ENCODE data around the gene DCST2.

Gene DCST2

DNA sequence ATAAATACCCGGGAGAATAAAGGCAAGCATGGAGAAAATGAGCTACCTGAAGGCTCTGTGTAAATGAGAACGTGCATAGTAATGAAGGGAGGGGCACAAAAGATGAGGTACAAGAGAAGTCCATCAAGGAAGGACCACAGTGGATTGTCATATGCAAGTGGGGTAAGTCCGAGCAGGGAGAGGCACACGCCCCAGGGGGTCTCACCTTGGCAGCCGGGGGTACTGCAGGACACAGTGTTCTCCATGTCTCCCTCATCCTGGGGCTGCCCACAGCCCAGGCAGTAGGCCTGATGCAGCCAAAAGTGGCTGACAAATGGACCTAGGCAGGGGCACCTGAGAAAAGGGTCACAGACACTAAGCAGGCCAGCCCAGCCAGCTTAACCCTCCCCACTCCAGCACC lies 10.0 kb downstream of the DCST2 start:
- DNase-seq: no peak

DNA sequence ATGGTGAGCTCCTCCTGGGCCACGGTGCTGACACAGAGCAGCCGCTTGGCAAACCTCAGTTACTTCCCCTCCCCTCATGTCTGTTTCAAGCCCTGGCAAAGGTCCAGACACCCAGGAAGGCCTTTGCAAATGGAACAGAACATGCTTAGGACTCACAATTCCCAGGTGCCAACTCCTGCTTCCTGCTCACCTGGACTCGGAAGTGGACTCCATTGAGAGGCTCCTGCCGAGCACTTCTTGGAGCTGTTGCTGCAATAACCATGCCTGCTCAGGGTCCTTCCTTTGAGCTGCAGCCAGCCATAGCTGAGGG lies 10.7 kb downstream of the DCST2 start:
- DNase-seq: no peak

DNA sequence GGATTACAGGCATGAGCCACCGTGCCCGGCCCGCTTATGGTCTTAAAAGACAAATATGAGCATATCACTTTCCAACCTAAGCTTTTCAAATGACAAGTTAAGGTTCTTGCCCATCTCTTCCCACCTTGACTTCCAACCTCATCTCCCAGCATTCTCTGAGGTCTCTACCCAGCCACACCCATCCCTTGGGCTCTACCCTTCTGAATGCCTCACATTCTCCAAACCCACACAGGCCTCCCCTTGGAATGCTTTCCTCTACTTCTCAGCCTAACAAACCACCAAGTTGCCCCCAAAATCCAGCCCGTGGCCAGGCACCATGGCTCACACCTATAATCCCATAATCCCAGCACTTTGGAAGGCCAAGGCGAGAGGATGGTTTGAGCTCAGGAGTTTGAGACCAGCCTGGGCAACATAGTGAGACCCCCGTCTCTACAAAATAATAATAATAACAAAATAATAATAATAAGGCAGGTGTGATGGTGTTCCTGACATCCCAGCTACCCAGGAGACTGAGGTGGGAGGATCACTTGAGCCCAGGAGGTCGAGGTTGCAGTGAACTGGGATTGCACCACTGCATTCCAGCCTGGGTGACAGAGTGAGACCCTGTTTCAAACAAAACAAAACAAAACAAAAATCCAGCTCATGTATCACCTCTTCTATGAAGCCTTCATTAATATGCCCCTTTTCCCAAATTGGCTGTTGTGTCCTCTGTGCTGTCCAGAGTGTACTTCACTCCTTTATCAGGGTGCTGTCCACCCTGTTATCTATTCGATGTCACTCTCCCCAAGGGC lies 11.2 kb downstream of the DCST2 start:
- no peak for DNase-seq

DNA sequence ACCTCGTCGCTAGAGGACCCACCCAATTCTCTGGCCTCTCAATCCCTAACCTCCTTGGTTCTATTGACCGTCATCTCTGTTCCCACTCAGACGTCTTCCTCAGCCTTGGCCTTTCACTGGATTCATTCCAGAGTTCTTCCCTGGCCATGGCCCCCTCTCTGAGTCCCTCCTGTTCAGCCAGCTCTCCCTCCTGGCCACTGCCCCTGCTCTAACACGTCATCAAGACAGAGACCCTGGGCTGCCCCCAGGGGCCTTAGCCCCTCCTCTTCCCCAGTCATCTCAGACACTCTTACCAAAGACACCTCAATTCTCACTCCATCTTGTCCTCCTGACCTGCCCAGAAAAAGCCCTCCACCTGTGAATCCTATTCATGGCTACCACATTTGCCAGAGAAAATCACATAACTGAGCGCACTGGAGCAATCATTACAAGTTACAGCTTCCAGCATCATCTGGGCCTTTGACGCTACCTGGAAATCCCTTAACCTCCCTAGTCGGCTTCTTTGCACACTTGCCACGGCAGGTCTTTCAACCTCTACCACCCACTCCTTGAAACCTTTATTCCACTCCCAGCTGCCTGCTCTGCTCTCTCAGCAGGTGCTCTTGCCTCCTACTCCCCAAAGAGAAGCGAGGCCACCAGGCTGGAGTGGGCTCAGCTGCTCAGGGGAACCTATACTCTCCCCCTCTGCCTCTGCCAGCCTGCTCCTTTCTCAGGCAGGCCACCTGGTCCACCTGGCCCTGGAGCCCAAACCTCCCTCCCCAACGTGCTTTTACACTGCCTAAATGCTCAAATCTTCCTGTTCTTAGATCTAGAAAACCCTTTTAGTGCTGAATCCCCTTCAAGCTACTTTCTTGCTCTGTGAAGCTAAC lies 14.0 kb downstream of the DCST2 start:
- DNase-seq: no peak

DNA sequence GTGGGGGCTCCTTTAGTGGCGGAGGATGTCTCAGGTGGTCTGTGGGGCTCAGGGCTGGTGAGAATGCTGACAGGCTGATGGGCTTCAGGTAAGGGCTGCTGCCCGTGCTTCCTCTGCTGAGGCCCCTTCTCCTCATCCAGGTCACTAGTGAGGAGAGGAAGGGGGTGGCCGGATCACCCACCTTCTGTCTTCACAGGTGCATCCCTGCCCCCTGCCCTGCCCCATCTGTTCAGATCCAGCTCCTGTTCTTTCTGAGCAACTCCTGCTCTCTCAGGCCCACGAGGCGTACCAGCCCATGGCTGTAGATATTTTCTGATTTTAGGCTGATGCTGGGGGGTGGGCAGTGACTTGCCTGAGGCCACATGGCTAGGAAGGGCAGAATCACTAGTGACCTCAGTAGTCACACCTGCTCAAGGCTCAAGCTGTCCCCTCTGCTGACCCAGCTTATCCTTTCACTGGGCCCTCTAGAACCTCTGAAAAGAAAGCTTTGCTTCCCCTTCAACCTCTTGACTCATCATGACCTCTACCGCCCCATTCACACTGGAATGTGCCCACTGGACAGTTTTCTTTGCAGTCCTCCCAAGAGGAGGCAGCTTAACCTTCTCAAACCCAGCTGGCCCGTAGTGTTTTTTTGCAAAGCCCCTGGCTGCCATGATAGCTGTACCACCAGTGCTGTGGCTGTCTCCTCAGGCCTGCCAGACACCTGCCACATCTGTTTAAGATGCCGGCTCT lies 14.8 kb downstream of the DCST2 start:
- DNase-seq: no peak

DNA sequence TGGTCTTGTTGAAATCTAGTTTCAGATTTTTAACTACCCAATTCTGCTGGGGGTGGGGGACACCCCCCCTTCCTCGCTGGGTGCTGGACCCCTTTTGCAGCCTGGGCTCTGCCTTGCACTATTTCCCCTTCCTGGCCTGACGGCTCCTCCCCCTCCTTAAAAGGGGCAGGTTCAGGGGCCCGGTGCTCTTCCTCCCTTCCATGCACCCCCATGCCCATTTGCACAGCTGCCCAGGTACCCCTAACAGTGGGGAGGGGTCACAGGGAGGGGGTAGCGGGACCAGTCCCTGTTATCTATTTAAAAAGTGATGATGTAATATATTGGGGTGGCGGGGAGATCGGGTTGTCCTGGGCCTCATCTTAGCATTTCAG lies 15.7 kb downstream of the DCST2 start:
- DNase-seq: no peak

DNA sequence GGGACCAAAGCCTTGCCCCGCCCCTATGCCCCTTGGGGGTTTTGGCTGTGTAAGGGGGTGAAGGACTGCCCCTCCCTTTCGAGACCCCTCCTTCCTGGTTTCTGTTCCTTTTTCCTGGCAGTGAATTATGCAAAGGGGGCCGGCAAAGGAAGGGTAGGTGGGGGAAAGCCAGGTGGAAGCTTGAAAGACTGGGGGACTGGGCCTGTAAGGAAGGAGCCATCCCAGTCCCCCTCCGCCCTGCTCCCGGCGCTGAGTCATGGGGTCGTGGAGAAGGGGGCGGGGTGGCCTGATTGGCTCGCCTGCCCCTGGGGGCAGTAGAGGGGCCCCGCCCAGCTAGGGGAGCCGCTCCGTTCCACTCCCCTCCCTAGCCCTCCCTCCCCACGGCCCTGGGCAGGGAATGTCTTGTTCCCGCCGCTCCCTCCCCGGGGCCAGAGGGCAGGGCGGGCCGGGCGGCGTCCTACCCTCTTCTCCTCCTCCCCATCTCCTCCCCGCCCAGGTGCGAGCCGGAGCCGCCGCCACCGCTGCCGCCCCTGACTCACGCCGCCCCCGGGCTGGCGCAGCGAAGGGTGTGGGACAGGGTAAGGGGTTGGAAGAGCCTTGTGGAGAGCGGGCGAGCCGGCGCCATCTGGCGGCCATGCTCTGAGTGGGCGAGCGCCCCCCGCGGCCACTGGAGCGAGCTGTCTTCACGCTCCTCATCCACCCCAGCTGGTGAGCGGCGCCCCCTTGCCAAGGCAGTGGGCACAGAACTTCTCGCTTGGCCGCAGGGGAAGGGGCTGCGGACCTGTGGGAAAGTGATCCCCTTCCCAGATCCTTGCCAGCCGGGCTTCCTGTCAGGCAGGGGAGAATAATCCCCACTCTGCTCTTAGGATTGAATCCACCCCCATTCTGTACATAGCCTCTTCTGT lies 16.3 kb downstream of the DCST2 start:
- peak in 1 of 2 experiments; percentile 41 for DNase-seq

DNA sequence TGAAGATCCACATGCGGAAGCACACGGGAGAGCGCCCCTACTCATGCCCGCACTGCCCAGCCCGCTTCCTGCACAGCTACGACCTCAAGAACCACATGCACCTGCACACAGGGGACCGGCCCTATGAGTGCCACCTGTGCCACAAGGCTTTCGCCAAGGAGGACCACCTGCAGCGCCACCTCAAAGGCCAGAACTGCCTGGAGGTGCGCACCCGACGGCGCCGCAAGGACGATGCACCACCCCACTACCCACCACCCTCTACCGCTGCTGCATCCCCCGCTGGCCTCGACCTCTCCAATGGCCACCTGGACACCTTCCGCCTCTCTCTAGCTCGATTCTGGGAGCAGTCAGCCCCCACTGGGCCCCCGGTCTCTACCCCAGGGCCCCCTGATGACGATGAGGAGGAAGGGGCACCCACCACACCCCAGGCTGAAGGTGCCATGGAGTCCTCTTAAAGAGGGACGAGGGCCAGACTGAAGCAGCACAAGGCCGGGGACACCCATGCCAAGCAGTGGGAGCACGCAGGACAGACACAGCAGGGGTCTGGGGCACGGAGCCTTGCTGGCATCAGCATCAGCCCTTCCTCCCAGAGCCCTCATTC lies 17.2 kb downstream of the DCST2 start:
- DNase-seq: no peak

DNA sequence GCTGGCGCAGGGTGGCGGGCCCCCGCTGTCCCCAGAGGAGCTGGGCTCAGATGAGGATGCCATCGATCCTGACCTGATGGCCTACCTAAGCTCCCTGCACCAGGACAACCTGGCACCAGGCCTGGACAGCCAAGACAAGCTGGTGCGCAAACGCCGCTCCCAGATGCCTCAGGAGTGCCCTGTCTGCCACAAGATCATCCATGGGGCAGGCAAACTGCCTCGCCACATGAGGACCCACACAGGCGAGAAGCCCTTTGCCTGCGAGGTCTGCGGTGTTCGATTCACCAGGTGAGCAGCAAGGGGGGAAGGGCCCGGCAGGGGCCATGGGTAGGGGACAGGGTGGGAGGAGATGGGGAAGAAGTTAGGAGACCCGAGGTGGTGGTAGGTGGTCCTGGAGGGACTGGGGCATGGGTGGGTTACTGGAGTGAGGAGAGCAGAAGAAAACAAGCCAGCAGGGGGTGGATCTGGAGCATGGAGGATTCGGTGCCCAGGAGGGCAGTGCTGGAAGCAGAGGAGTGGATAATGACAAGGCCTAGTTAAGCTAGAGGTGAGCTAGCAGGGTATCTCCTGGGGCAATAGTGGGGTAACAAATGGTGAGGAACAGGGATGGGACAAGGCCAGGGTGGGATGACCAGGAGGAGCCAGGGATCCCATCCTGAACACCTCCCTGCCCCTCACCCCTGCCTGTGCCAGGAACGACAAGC lies 17.9 kb downstream of the DCST2 start:
- DNase-seq: no peak

DNA sequence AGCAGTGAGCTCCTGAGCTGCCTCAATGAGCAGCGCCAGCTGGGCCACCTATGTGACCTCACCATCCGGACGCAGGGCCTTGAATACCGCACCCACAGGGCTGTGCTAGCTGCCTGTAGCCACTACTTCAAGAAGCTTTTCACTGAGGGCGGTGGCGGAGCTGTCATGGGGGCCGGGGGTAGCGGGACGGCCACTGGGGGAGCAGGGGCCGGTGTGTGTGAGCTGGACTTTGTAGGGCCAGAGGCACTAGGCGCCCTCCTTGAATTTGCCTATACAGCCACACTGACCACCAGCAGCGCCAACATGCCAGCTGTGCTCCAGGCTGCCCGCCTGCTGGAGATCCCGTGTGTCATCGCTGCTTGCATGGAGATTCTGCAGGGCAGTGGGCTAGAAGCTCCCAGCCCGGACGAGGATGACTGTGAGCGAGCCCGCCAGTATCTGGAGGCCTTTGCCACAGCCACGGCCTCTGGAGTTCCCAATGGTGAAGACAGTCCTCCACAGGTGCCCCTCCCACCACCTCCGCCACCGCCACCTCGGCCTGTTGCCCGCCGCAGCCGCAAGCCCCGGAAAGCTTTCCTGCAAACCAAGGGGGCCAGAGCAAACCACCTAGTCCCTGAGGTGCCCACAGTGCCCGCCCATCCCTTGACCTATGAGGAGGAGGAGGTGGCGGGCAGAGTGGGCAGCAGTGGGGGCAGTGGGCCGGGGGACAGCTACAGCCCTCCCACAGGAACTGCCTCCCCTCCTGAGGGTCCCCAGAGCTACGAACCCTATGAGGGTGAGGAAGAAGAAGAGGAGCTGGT lies 18.7 kb downstream of the DCST2 start:
- DNase-seq: no peak

DNA sequence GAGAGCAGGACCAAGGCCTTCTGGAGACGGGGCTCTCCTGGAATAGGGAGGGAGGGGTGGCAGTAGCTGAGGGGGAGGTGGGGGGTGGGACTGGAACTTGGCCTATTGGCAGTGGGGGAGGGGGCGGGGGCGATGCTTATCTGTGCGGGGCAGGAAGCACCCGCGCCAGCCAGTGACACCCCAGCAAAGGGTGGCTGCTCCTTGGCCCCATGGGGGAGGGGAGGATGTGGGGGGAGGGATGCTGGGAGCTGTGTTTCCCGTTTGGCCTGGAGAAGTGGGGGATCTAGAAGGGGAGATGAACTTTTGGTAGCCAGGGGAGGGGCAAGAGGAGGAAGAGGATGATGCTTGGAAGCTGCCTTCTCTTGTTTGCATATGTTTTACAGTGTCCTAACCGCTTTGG lies 19.9 kb downstream of the DCST2 start:
- DNase-seq: no peak

DNA sequence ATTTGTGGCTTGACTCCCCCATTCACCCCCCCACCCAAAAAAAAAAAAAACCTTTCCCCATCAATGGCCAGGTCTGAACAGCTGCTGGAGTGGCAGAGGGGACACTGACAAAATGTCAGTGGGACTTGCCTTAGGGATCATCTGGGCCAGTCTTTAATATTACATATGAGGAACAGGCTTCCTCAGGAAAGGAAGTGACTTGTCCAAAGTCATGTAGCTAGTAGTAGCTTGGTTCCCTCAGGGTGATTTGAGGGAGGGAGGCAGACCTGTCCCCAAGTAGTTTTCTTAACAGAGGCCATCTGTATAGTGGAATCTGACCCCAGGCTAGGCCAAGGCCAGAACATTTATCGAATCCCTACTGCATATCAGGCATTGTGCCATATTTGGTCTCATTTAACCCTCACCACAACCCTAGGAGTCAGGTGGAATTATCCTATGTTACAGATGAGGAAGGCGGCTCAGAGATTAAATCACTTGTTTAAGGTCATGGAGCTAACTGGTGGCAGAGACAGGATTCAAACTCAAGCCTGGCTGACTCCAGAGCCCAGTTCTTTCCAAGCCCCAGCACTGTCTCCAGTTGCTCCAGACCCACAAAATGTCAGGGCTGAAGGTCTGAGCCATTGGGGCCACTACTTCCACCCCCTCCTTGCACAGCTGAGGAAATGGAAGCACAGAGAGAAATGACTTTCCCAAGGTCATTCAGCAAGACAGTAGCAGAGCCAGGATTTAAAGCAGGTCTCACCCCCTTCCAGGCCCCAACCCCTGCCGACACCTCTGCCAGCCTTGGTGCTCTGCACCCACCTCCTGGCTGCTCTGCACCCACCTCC lies 20.6 kb downstream of the DCST2 start:
- DNase-seq: no peak

DNA sequence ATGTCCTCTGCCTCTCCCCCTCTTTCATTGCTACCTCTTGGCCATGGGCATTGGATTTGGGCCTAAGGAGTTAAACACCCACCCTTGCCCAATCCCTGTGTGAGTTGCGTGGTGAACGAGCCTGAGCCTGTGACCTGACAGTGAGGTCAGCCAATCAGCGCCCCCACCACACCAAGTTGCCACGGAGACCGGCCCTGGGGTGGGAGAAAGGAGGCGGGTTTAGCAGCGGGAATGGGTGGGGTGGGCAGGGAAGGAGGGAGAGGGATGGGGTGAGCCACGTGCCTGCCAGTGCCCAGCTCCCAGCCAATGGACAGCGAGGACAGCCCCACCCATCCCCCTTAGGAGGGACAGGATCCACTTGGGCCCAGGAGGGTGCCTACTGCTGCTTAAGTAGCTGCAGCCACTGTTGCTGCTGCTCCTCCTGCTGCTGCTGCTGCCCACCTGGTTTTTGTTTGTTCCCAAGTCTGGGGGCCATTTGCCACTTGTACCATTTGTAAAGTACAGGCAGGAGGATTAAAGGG lies 21.5 kb downstream of the DCST2 start:
- no peak for DNase-seq

DNA sequence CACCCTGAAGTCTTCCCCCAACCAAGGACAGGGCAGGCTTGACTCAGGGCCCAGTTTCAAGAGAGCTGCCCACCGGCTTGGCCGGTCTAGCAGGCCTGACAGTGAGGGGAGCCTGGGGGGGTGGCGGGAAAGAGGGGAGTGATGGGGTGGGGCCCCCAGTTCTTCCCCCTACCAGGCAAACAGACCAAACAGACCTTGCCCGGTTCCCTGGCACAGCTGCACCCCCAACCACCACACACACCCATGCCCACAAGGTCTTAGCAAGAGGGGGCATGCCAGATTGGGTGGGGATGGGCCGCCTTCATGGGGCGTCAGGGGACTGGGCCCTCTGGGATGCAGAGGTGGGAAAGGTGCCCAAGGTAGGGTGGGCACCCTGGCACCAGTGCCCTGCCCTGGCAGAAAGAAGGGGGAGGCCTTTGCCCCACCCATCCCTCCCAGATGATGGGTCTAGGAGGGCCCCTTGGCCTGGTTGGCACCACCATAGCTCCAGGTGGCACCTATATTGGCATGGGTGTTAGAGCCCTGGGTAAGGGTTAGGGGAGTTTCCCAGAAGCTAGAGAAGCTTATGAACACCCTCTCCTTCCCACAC lies 22.1 kb downstream of the DCST2 start:
- no peak for DNase-seq

DNA sequence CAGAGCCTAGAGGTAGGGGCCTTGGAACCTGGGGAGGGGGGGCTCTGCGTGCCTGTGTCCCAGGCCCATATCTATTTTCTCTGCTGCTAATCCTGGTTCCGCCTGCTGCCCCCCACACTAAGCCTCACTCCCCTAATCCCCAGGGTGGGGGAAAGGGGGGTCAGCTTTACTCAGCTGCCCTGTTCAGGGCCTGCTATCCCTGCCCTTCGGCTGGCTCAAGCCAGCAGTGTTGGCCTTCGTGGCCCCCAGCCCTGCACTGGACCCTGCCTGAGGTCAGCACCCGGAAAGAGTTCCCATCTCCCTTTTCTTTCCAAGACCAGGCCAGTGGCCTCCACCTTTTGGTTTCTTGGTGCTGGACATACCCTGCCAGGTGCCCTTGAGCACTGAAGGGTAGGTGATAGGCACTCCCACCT lies 22.6 kb downstream of the DCST2 start:
- no peak for DNase-seq

DNA sequence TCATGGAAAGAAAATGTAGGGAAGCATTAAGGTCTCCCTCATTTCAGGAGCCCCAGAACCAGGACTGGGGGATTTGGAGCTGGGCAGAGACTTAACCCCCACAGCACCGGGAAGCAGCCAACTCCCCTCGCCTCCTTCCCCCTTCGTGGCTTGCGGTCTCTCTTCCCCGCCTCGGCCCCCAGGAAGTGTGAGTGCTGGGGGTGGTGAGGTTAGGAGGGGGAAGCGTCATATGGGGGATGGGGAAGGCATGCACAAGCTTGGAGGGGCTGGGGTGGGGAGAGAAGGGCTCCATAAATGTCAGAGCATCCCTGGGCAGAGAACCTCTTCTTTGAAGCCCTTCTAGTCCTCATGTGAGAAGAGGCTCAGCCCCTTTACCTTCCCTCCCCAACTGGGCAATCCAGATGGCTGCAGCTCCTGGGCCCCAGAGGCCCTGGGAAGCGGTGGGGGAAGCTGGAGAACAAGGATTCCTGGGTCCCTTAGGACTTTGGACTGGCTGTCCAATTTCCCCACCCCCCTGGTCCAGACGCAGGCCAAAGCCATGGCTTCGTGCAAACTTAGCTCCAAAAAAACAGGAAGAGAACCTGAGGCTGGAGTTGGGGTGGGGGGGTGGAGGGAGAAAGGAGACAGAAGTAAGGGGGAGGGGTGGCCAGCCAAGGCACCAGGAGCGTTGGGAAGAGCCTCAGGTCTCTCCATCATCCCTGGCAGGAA lies 23.2 kb downstream of the DCST2 start:
- no peak for DNase-seq

DNA sequence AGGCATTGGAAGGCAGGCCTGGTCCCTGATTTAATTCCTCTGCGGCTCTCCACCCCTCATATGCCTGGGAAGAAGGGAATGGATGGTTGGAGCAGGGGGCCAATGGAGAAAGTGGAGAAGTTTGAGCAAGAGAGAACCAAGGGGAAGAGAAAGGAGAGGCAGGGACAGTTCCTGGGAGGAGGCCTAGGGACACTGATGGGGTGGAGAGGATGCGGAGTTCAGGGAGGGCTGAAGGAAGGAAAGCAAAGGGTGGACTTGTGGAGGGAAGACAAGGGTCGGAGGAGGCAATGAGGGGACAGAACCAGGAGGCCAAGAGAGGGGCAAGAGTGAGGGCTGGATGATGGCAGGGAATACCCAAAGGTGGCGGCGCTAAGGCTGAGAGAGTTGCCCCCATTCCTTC lies 23.8 kb downstream of the DCST2 start:
- DNase-seq: no peak

DNA sequence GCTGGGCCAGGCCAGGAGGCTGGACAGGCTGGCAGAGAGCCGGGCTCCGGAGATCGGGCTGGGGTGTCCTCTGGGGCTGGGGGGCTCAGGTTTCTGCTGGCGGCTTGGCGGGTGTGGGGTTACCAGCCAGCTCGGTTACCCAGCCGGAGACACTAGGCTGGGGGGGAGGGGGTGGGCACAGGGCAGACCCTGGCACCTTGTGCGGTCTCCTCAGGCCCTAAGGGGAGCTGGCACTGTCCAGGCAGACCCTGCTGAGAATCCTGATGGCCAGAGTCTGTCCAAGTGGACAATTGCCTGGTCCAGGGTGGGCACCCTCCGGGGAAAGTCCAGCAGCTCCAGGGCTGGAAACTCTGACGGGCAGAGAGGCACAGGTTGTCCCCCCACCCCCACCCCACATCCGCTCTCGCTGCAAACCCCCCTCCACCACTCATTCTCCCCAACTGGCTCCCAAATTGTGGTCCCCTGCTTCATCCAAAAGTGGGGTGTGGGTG lies 24.3 kb downstream of the DCST2 start:
- no peak for DNase-seq
